Endodermal cell (in vitro differentiated cells): Measurements from ENCODE around the gene FADD. TPM values are rescaled to one million over a fixed set of nuclear protein-coding genes. Genes with fewer than 3 reads are reported as not detected.

Experiments
- DNase-seq: peaks from one replicate; pipeline ENCODE4 v3.0.0-alpha.2; 2017
- H3K27ac ChIP-seq: 2 replicates; pipeline ENCODE4 v1.5.1; 2013; ENCODE audit warnings: mild to moderate bottlenecking, low read depth, low read length, moderate library complexity
- H3K27me3 ChIP-seq: 2 replicates; pipeline ENCODE4 v1.6.1; 2013; ENCODE audit warnings: mild to moderate bottlenecking, low read length, moderate library complexity; ENCODE audit not compliant: insufficient read depth, control insufficient read depth, poor library complexity, severe bottlenecking
- H3K36me3 ChIP-seq: 2 replicates; pipeline ENCODE4 v1.7.0; 2013; ENCODE audit warnings: mild to moderate bottlenecking, low read length, moderate library complexity; ENCODE audit not compliant: control insufficient read depth, insufficient read depth
- H3K4me1 ChIP-seq: one replicate; pipeline ENCODE4 v1.7.0; 2013; ENCODE audit warnings: low read length; ENCODE audit not compliant: control insufficient read depth, insufficient read depth
- H3K4me3 ChIP-seq: 2 replicates; pipeline ENCODE4 v1.5.1; 2013; ENCODE audit warnings: mild to moderate bottlenecking, low read length, moderate library complexity
- H3K9ac ChIP-seq: 2 replicates; pipeline ENCODE4 v1.6.1; 2013; ENCODE audit warnings: mild to moderate bottlenecking, low read length, moderate library complexity; ENCODE audit not compliant: poor library complexity, severe bottlenecking; ENCODE audit errors: extremely low read depth
- H3K9me3 ChIP-seq: 2 replicates; pipeline ENCODE4 v1.6.1; 2013; ENCODE audit warnings: mild to moderate bottlenecking, low read length, moderate library complexity; ENCODE audit not compliant: control insufficient read depth
- H3K27ac Mint-ChIP-seq: 2 replicates; pipeline ENCODE4 v1.8.0; 2020; ENCODE audit warnings: mixed read lengths
- H3K27me3 Mint-ChIP-seq: 2 replicates; pipeline ENCODE4 v1.8.0; 2021; ENCODE audit warnings: mild to moderate bottlenecking, mixed read lengths; ENCODE audit not compliant: insufficient read depth
- H3K36me3 Mint-ChIP-seq: 2 replicates; pipeline ENCODE4 v1.8.0; 2020; ENCODE audit warnings: low read depth, mixed read lengths
- H3K4me1 Mint-ChIP-seq: 2 replicates; pipeline ENCODE4 v1.8.0; 2020; ENCODE audit warnings: mixed read lengths
- H3K4me3 Mint-ChIP-seq: 2 replicates; pipeline ENCODE4 v1.8.0; 2020; ENCODE audit warnings: mild to moderate bottlenecking, moderate library complexity, mixed read lengths
- H3K9me3 Mint-ChIP-seq: 2 replicates; pipeline ENCODE4 v1.8.0; 2020; ENCODE audit warnings: mild to moderate bottlenecking, mixed read lengths
- CTCF ChIP-seq: fragments of 200-600 bp; sonication (generic); conservative IDR thresholded peaks from 2 replicates; pipeline ENCODE4 v1.5.0; 2021; ENCODE audit warnings: antibody characterized with exemption, mild to moderate bottlenecking
- WGBS, 2 experiments: methylation state at CpG; one replicate each; pipeline versions ENCODE4 v1.1.5 to v1.1.7; 2013; ENCODE audit warnings: missing lambda C conversion rate in 2 of 2, mixed read lengths in 1 of 2; ENCODE audit not compliant: insufficient coverage in 1 of 2, insufficient read length in 1 of 2; 5-methylcytosine and 5-hydroxymethylcytosine counted together
- long read RNA-seq, 4 experiments: library from polyadenylated mRNA in 2 of 4; library from RNA in 1 of 4; library from capped mRNA in 1 of 4; stranded (forward) in 3 of 4; unstranded in 1 of 4; transcript quantifications; one replicate each; pipeline ENCODE4 v2.0.0, GENCODE V29; 2020 to 2021; ENCODE audit warnings: inconsistent platforms in 1 of 4
- polyA plus RNA-seq, 2 experiments: library from polyadenylated mRNA; stranded (reverse); fragments of 50-300 nt; gene quantifications; one replicate each; pipeline ENCODE4 v1.2.3, GENCODE V29; 2013
- total RNA-seq, 2 donors: library from RNA; stranded (reverse); fragmentation: NEBNext Ultra II Directional in 1 of 2; extraction: Animal tissue kit (Norgen Biotek cat#: 25700) in 1 of 2; gene quantifications; 2 replicates in 1 of 2; 3 replicates in 1 of 2; pipeline ENCODE4 v1.2.1, GENCODE V29; 2021

The FADD gene, protein sequence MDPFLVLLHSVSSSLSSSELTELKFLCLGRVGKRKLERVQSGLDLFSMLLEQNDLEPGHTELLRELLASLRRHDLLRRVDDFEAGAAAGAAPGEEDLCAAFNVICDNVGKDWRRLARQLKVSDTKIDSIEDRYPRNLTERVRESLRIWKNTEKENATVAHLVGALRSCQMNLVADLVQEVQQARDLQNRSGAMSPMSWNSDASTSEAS
- 10 to 100 TPM; 50.6 to 53.1 TPM for total RNA-seq
- polyA plus RNA-seq (2013, experiment 1 of 2), result 24.4 TPM
- polyA plus RNA-seq (2013, experiment 2 of 2), result 22.4 TPM
- long read RNA-seq, experiment 1, transcript FADD-201 (2 exons, 1,841 nt), result major isoform, 25 of 34 reads
- long read RNA-seq, experiment 1, partial matches to known transcripts, result 0 of 34 reads
- long read RNA-seq, experiment 1, other reads (novel, unspliced or antisense), result 9 of 34 reads
- long read RNA-seq, experiment 2, transcript FADD-201 (2 exons, 1,841 nt), result major isoform, 169 of 179 reads
- long read RNA-seq, experiment 2, partial matches to known transcripts, result 0 of 179 reads
- long read RNA-seq, experiment 2, other reads (novel, unspliced or antisense), result 10 of 179 reads
- long read RNA-seq, experiment 3, transcript FADD-201 (2 exons, 1,841 nt), result major isoform, 384 of 388 reads
- long read RNA-seq, experiment 3, partial matches to known transcripts, result 0 of 388 reads
- long read RNA-seq, experiment 3, other reads (novel, unspliced or antisense), result 4 of 388 reads
- long read RNA-seq, experiment 4, partial matches to known transcripts, result 0 of 8 reads
- long read RNA-seq, experiment 4, other reads (novel, unspliced or antisense), result 8 of 8 reads

- WGBS, 2 experiments, result 1% methylated on average over 46 to 91 of the region's 91 CpGs
- Mint-ChIP-seq H3K27me3 (no peaks in the 10 kb centered on the region), H3K4me3 (peak within 1 kb of the TSS; percentile 90), H3K27ac (peak within 1 kb of the TSS; percentile 95), H3K9me3 (peaks cover 11% of the 10 kb centered on the region), H3K4me1 (peaks cover 39% of the 10 kb centered on the region), H3K36me3 (peaks cover 28% of the 10 kb centered on the region)
- H3K36me3 ChIP-seq, result peaks cover 27% of the 10 kb centered on the region
- peak; percentile 96 for DNase-seq
- peak within 1 kb of the TSS; percentile 95 for H3K4me3 ChIP-seq
- peaks cover 30% of the 10 kb centered on the region for H3K4me1 ChIP-seq
- H3K27ac ChIP-seq, result peak within 1 kb of the TSS; percentile 62
- no peaks in the 10 kb centered on the region for H3K27me3 ChIP-seq
- peak within 1 kb of the TSS; percentile 97 for H3K9ac ChIP-seq
- TF ChIP-seq CTCF, result no peak
- H3K9me3 ChIP-seq, result peaks cover 12% of the 10 kb centered on the region
Measured at GRCh38 chr11:70202920-70203750, at the start of gene FADD. Gene FADD (plus strand): TSS chr11:70203296. CDS start chr11:70203460, 164 bp downstream.

DNA sequence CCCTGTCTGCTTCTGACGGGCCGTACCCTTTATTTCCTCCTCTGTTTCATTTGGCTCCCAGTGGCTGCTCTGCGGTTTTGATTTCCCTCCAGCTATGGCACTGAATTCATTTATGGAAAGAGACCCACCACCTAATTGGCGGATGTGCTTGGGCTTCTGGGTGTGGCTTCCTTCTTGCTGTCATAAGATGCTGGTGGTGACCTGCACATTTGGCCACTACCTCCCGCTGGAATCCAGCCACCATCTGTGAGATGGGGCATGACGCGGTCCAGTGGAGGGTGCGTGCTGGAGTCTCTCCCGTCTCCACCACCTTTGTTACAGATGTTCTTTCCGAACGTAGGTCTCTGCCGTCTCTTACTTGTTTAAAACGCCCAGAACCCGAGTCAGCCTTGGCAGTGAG, 47.7 kb upstream of the FADD start:
- peaks cover 4% of the 10 kb centered on the region for H3K4me1 Mint-ChIP-seq
- H3K36me3 Mint-ChIP-seq, result no peaks in the 10 kb centered on the region
- WGBS, 2 experiments, result 90 to 95% methylated on average over 14 of the region's 14 CpGs
- DNase-seq, result no peak
- H3K9ac ChIP-seq, result no peak overlapping the region
- no peaks in the 10 kb centered on the region for H3K9me3 ChIP-seq
- no peak overlapping the region for H3K4me3 ChIP-seq
- H3K4me3 Mint-ChIP-seq, result no peak overlapping the region
- peaks cover 2% of the 10 kb centered on the region for H3K27me3 Mint-ChIP-seq
- H3K27me3 ChIP-seq, result no peaks in the 10 kb centered on the region
- no peaks in the 10 kb centered on the region for H3K36me3 ChIP-seq
- H3K9me3 Mint-ChIP-seq, result no peaks in the 10 kb centered on the region
- no peak overlapping the region for H3K27ac Mint-ChIP-seq
- no peak overlapping the region for H3K27ac ChIP-seq
- no peaks in the 10 kb centered on the region for H3K4me1 ChIP-seq
- no peak for TF ChIP-seq CTCF
